Ureter (tissue), 1 donor: ENCODE measurements around the gene TTC34. TPM values are rescaled to one million over a fixed set of nuclear protein-coding genes. Genes with fewer than 3 reads are reported as not detected.

Experiments used
- DNase-seq: peaks from one replicate; pipeline ENCODE4 v3.0.0-alpha.2; 2020; ENCODE audit warnings: low spot score
- total RNA-seq: library from RNA; stranded (reverse); gene quantifications from one replicate; pipeline ENCODE4 v1.2.4, GENCODE V29; 2023
- donor health status: DM: yes; HTN: yes; CAD: no.

The TTC34 gene, protein sequence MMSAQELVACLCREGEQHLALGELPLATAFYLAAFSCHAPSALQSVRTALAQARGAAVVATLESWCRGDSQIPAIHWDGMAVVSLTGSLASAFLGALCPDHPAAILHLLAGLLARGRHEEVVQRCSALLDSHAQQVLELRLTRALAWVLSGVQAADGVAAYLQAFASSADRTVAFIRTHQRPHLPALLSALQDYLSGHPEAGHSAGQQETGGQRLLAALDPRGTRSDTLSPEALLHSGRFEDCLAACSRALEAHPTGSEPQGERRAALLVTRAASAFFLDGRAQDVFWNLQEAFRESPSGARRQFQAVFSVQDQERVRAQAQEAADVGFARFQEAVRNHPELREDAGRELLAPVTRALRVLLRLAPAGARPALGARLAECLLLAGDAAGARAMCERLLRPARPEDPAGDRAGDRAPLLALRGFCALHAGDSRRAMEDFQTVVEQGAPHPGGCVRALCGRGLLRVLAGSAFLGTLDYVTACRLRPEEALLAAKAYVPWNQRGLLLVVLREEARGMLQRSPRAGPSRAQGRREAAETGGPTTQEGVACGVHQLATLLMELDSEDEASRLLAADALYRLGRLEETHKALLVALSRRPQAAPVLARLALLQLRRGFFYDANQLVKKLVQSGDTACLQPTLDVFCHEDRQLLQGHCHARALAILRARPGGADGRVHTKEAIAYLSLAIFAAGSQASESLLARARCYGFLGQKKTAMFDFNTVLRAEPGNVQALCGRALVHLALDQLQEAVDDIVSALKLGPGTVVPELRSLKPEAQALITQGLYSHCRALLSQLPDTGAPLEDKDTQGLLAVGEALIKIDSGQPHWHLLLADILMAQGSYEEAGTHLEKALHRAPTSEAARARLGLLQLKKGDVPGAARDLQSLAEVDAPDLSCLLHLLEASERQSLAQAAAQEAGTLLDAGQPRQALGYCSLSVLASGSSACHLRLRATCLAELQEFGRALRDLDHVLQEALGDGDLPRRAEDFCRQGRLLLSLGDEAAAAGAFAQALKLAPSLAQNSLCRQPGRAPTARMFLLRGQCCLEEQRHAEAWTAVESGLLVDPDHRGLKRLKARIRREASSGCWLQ
- total RNA-seq, result 3.0 TPM

DNA sequence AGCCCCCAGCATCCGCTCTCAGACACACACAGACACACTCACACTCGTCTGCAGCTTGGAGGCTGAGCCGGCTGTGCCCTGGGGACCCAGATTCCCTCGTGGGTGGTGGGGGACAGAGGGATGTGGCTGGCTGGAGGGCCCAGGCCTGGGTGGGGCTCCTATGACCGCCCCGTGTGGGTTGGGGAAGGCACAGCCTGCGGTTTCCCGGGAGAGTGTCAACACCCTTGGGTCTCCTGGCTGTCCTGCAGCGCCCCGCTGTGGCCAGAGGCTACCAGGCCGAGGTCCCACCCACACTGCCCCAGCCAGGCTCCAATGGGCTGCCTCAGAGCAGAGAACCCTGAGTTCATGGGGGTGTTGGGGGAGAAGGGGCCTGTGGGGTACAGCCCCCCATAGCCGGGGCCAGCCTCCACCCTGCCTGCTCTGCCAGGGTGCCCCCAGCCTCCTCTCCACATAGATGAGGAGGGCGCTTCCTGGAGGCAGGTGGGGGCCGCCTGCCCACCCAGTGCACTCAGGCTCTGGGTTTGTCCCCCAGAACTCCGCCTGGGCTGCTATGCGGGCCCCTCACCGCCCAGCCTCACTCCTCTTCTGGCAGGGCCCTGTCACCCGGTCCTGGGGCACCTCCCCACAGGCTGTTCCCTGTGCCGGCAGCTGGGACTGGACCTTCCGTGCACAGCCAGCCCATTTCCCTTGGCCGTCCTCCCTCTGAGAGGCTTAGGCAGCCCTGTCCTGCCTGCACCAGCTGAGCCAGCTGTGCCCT is at the start of gene TTC34:
TTC34 (minus strand) TSS at position 159 of the 757 bp plus-strand sequence. CDS start 866 bp downstream, outside the sequence.
- no peak for DNase-seq

DNA sequence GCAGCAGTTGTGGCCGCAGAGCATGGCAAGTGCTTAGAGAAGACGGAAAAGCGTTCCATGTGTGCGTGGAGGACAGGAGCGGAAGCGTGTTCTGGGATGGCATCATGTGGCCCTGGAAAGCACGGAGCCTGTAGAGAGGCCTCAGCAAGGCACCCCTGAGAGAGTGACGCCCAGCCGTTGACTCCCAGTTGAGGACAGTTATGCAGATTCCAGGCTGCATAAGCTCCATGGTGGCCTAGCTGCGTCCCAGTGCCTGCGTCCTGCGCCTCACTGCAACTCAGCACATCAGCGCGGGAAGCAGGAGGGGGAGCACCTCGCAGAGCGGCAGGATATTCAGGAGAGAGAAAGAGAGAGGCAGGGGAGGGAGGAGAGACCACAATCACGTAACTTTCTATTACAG is 49.0 kb upstream of the TTC34 start:
- DNase-seq, result no peak

DNA sequence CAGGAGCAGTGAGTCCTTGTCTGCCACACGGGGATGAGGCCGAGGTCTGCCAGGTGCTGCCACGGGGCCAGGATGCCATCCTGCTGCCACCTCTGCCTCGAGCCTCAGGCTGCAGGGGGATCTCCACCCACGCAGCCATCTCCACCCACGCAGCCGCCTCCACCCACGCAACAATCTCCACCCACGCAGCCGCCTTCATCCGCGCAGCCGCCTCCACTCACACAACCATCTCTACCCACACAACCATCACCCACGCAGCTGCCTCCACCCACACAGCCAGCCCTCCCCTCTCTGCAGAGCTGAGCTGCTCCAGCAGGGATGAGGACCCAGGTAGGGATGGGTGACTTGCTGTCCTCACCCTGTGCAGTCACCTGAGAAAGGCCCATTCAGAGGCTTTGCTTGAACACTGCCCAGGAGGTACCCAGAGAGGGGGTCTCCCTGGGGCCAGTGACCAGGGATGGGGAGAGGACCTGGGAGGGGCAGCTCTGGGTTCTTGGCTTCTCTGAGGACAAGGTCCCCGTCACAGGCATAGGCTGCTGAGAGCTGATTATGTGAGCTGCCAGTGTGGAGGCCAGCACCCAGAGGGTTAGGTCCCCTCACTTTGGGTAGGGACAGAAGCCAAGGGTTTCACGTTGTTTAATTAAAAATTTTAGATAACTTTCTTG is 46.6 kb upstream of the TTC34 start:
- no peak for DNase-seq

DNA sequence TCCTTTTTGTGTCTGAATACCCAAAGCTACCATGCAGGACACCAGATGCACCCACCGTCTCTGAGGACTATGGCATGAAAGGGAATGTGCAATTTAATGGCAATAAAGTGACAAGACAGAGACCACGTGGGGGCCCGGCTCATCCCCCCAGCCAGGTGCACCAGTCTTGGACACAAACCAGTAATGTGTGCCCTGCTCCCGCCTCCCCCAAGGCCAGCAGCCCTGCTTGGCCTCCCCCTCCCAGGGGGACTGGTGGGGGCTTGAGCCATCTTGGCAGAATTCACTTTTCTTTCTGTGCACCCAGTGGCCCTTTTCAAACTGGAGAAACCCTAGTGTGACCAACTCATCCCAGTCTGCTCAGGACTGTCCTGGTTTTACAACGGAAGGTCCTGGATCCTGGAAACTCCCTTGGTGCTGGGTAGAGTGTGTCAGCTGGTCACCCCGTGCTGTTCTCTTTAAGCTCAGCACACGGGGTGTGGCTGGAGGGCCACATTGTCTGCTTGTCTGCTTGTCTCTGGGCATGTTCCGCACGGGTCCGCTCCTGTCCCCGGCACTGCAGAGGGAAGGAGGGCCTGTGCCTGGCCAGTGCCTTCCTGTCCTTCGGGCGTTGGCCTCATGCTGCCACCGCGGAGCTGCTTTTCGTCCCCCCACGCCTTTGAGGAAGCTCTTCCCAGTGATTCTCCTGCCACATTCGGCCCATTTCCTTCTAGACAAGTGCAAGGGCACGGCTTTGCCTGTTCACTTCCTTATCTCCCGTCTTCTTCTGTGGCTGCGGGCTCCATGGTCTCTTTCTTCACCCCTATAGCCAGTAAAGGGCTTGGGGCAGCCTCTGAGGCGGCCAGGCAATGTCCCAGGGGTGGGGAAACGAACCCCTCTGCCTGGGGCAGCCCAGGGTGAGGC is 45.8 kb upstream of the TTC34 start:
- DNase-seq, result no peak

DNA sequence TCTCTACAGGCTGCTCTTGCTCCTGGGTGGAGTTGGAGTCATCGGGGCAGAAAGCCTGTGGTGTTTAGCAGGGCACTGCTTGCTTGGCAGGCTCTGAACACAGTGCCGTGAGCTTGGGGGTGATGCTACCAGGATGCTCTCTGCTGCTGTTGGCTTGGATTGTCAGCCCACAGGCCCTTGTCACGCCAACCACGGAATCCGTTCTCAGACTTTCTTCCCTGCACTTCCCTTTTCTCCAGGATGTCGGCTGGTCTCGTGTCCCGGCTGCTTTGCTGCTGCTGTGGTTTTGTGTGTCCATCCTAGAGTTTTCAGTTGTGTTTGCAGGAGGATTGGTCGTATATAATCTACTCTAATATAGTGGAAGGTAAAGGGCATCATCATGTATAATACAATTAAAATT is 44.4 kb upstream of the TTC34 start:
- no peak for DNase-seq

DNA sequence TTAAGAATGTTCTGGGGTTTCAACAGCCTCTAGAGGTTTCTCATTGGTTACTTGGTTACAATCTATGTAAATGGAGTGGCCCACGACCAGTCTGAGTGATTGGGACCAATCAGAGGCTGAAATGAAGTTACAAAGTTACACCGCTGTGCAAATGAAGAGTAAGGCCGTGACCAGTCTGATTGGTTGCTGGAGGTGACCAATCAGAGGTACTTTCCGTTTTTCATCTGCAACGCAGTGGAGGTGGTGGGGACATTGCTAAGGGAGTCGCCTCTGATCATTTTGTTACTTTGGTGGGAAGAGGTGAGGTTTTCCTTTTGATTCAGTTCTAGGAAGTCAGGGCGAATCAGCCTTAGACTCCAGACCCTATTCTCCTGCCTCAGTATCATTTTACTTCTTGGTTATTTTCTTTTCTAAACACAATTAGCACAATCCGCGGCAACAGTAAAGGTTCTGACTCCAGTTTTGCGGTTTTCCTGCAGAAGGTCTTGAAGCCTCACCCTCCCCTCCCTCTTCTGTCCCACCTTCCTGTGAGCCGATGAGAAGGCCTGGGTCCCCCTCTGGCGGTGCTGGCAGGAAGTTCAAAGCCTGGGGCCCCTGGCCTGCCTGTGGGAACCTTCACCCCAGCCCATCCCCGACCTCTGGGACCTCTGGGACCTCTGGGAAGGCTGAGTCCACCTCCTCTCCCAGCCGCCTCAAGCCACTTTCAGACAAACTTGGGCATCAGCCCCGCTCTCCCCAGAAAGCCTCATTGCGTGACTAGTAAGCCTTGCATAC is 38.7 kb upstream of the TTC34 start:
- no peak for DNase-seq

DNA sequence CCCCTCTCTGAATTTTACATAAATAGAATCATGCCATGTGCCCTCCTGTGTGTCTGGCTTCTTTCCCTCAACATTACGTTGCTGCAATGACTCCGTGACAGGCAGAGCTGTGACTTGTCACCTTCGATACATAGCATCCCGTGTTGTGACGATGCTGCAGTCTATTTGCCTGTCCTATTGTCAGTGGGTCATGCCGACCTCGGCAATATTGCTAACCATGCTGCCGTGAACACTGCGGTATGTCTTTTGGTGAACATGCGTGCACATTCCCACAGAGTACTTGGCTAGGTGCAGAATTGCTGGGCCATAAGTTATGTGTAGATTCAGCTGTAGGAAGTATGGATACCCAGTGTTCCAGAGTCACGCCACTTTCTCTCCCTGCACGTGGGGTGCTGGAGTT is 36.3 kb upstream of the TTC34 start:
- no peak for DNase-seq

DNA sequence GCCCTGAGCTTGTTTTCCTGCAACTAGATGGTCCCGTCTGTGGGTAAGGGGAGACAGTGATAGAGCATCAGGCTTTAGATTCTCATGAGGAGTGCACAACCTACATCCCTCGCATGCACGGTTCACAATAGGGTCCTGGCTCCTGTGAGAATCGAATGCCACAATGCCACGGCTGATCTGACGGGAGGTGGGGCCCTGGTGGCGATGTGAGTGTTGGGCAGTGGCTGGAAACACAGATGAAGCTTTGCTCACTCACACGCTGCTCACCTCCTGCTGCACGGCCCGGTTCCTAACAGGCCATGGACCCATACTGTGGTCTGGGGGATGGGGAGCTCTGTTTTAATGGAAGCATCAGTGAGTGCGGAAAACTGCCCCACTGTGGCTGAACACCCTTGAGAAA is 35.8 kb upstream of the TTC34 start:
- DNase-seq, result no peak

DNA sequence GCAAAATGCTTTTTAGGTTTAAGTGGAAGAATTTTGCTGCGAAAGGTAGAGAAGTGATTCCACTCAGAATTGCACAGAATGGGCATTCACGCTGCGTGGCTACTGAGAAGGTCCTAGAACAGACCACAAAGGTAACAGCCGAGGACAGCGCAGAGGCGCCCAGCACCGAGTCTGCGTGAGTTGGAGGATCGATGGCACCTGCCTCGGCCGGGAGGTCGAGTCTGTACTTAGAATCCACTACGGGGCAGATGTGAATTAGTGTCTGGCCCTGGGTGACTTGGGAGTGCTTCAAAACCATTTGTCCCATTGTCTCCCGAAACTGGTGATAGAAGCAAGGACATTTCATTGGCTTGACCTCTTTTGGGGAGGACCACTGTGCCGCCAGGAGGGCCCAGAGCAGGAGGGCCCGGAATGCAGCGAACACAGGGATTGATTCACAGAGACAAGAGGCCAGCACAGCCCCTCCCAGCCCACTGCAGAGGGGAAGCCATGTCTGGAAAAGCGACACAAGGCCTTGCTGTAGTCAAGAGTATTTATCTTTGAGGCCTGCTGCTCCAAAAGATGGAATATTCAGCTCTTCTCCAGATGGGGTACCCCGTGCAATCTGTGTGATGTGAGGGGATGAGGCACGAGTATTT is 35.0 kb upstream of the TTC34 start:
- no peak for DNase-seq

DNA sequence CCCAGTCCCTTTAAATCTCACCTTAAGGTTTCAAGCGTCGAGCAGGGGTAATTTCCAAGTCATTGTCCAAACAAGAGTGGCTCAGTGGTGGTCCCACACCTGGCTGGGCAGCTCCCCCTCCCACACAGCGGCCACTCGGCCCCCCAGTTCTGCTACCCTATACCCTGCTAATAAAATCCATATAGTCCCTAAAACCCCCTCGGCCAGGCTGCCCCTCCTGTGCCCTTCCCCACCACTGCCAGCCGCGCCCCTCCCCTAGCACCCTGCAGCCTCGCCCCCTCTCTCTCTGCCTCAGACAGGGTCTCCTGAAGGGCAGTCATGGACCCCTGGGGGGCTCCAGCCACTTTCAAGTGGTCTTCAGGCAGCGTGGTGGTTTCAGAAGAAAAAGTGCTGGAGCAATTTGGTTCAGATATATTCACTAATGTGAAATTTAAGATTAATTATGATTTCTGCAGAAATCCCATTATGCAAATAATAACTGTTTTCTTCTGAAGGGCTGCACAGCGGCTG is 34.2 kb upstream of the TTC34 start:
- no peak for DNase-seq

DNA sequence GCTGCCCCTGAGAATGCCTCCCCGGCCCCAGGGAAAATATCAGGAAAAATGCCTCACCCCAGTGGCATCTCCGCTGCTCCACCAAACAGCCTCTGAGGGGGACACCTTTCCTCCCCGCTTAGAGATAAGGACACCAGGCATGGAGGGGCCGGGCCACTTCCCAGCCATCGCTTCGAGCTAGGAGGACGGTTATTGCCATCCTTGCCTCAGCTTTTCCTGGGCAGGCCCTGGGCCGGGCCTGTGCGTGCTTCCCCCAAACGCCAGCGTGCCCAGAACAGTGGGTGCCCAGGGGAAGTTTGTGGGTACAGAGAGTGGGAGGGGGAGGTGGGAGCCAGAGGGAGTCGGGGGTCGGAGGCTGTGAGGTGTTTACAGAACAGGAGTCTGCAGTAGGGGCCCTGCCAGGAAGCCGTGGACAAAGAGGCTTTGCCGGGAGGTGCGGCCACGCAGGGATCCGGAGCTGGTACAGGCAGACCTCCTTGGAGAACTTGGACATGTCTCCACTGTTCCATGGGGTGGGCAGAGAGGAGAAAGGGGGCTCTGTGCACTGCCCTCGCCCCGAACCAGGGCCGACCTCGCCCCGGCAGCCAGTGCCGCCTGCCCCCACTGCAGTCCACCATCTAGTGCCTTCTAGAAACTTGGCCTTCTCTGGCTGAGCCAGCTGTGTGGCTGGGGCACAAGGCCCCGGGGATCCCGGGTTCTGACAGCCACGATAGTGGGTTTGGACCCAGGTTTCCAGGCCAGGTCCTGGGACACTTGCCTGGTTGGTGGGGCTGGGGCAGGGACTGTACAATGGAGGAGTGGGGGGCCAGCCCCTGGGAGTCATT is 33.5 kb upstream of the TTC34 start:
- no peak for DNase-seq

DNA sequence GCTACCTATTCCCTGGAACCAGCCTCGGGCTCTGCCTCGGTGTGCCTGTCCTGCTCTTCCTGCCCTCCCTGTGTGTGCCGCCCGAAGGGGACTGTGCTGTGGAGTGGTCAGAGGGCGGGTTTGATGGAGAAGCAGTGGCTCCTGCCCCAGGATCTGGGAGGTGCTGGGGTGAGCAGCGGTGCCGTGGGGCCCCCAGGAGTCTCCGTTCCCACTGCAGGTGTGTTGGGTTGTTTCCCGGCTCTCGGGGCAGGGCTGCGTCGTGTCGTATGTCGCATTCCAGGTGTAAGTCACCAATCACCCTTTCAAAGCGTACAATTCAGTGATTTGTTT is 32.6 kb upstream of the TTC34 start:
- no peak for DNase-seq

DNA sequence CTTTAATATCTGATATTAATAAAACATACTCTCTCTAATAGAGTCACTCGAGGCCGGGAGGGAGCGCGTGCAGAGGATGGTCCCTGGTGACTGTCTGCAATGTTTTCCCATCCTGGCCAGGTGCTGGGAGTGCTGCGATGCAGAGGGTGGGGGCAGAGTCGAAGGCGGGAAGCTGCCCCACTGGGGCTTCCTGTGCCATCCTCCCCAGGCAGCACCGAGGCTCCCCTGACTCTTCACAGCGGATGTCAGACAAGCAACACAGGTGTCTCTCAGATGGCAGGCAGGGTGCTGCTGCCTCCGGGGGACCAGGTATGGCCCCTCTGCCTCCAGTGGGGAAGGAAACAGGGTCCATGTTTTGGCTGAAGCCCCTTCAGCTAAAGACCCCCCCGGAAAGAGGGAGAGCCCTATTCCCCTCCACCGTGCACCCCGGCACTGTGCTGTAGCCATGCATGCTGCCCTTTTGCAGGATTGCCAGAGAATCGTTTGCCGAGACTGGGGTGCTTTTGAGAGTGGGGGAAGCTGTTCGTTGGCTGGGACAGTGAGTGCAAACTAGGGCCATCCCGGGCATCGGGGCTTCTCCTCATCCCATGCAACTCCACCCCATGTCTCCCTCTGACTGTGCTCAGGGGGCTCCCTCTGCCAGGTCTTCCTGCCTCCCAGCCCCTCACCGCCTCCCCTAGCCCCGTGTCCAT is 32.1 kb upstream of the TTC34 start:
- DNase-seq, result no peak

DNA sequence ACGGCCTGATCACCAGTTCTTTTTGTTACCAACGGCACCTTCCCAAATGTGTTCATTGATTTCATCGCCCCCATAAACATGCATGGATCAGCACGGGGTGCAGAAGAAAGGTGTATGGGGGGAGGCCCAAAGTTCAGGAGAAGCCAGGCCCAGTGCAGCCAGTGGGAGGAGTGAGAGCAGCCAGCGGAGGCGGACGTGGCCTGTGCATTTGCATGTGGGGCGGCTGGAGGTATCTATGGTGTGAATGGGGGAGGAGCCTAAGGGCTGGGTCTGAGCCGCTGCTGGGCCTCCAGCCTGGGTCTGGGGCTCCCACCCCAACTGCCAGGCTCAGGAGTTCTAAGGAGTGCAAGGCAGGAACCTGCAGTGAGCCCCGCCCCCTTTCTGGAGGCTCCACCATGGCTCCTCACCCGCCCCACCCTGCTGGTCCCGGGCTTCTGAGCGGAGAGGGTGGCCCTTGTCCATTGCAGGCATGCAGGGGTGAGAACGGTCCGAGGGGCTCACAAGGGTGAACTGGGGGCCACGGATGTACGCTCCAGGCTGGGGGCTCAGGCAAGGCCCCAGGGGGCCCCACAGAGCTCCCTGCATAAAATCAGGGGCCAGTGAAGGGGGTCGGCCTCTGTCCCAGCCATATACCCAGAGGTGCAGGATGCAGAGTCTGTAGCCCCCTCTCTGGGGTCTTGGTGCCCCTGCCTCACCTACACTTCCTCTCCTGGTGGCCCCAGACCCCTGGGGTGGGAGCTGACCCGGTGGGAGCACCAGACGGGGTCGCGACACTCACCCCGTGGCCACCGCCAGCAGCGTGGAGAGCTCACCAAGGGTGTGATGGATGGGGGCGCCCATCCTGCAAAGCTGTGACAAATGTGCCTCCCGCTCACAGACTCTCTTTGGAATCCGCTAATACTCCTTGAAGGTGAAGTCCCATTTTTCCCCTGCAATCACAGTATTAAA is 31.3 kb upstream of the TTC34 start:
- DNase-seq, result no peak

DNA sequence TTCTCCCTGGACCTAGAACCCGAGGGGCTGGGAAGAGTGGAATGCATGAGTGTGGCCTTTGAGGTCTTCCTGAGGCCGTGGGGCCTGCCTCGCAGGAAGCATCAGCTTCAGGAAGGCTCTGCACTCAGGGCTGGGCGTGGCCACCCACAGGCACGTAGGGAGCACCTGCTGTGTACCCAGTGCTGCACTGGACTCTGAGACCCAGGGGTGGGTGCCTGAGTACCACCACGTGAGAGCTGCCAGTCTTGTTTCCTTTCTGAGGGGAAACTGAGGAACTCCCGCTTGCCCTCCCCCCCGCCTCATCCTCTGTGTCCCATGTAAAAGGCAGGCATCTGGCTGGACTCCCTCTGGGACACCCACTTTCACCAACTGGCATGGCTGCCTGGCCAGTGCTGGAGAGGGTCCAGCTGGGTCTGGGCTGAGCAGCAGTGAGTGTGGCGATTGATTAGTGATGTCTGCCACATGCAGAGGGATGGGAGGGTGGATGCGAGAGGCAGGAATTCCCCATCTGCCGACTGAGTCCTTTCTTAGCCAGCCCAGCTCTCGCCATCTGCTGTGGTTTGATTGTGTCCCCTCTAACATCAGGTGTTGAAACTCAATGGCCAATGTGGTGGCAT is 30.2 kb upstream of the TTC34 start:
- DNase-seq, result no peak
